Measurements from ENCODE around the gene FBXL16.

Gene FBXL16

DNA sequence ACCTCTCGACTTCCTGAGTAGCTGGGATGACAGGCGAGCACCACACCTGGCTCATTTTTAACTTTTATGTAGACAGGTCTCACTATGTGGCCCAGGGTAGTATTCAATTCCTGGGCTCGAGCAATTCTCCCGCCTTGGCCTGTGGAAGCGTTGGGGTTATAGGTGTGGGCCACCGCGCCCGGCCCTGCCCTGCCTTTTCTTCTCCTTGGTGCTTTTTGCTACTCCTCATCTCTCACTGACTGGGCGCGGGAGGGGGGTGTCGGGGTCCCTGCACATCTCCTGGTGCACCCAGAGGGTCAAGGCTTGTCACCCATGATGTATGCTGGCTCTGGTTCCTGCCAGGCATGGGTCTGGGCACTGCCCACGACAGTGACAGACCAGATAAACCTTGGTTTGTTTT is 61.0 kb downstream of the FBXL16 start:
- Histone ChIP-seq H3K27ac (ENCODE audit: low read depth, low read length, poor library complexity, severe bottlenecking) (no peak overlapping the region), H3K36me3 (ENCODE audit: insufficient read depth, low read length) (peaks cover 12% of the 10 kb centered on the region; the same call in 1 of the 2 replicates), H3K27me3 (ENCODE audit: insufficient read depth, low read length) (no peaks in the 10 kb centered on the region), H3K4me1 (ENCODE audit: insufficient read depth, low read length, severe bottlenecking) (peaks cover 50% of the 10 kb centered on the region), H3K4me3 (ENCODE audit: low read depth, low read length, poor library complexity, severe bottlenecking) (no peak overlapping the region), H3K9me3 (ENCODE audit: low read length) (no peaks in the 10 kb centered on the region), H3K9me2 (ENCODE audit: low read depth, low read length) (no peaks in the 10 kb centered on the region), H3K4me2 (ENCODE audit: low read length) (no peak overlapping the region), H2AFZ (ENCODE audit: low read length) (no peak overlapping the region), H3F3A (ENCODE audit: insufficient read depth, low read length) (no peaks in the 10 kb centered on the region), H3K9ac (ENCODE audit: low read length) (no peak overlapping the region), H3K79me2 (ENCODE audit: insufficient read depth, low read length) (no peaks in the 10 kb centered on the region), H4K20me1 (ENCODE audit: insufficient read depth, low read length) (no peaks in the 10 kb centered on the region)
- no peak for TF ChIP-seq EZH2 (IDR thresholded peaks at IDR 0.05; ENCODE audit: borderline replicate concordance, low read length)
- TF ChIP-seq, protein P1, sequence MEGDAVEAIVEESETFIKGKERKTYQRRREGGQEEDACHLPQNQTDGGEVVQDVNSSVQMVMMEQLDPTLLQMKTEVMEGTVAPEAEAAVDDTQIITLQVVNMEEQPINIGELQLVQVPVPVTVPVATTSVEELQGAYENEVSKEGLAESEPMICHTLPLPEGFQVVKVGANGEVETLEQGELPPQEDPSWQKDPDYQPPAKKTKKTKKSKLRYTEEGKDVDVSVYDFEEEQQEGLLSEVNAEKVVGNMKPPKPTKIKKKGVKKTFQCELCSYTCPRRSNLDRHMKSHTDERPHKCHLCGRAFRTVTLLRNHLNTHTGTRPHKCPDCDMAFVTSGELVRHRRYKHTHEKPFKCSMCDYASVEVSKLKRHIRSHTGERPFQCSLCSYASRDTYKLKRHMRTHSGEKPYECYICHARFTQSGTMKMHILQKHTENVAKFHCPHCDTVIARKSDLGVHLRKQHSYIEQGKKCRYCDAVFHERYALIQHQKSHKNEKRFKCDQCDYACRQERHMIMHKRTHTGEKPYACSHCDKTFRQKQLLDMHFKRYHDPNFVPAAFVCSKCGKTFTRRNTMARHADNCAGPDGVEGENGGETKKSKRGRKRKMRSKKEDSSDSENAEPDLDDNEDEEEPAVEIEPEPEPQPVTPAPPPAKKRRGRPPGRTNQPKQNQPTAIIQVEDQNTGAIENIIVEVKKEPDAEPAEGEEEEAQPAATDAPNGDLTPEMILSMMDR (IDR thresholded peaks at IDR 0.05; ENCODE audit: low read length): no peak

DNA sequence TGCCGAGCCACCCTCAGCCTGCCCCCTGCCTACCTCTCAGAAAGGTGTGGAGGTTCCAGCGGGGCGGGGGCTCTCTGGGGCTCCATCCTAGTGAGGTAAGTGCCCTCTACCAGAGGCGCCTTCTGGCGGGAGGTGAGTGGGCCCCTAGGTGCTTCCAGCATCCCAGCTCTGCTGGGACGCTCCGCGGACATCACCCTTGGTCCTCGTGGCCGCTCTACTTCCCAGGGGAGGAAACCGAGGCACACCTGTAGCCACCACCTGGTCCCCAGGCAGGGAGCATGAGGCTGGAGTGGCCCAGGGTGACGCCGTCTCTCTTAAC is 62.6 kb downstream of the FBXL16 start:
- Histone ChIP-seq H3K36me3 (ENCODE audit: insufficient read depth, low read length) (peaks cover 12% of the 10 kb centered on the region; the same call in 1 of the 2 replicates), H3K4me2 (ENCODE audit: low read length) (peak overlapping the region; percentile 82), H3K9me3 (ENCODE audit: low read length) (no peaks in the 10 kb centered on the region), H2AFZ (ENCODE audit: low read length) (no peak overlapping the region), H3K27ac (ENCODE audit: low read depth, low read length, poor library complexity, severe bottlenecking) (peak overlapping the region; percentile 40), H3F3A (ENCODE audit: insufficient read depth, low read length) (no peaks in the 10 kb centered on the region), H3K9ac (ENCODE audit: low read length) (peak overlapping the region; percentile 80), H3K4me1 (ENCODE audit: insufficient read depth, low read length, severe bottlenecking) (peaks cover 52% of the 10 kb centered on the region), H3K4me3 (ENCODE audit: low read depth, low read length, poor library complexity, severe bottlenecking) (peak overlapping the region; percentile 80), H4K20me1 (ENCODE audit: insufficient read depth, low read length) (no peaks in the 10 kb centered on the region), H3K9me2 (ENCODE audit: low read depth, low read length) (no peaks in the 10 kb centered on the region), H3K27me3 (ENCODE audit: insufficient read depth, low read length) (no peaks in the 10 kb centered on the region), H3K79me2 (ENCODE audit: insufficient read depth, low read length) (no peaks in the 10 kb centered on the region)
- TF ChIP-seq, protein P1 (IDR thresholded peaks at IDR 0.05; ENCODE audit: low read length): no peak
- TF ChIP-seq EZH2 (IDR thresholded peaks at IDR 0.05; ENCODE audit: borderline replicate concordance, low read length): no peak

All from OCI-LY1 (cell line).